Globus pallidus (tissue), 1 donor: ENCODE results near the gene ZKSCAN5.
"Not testable (repeated sequence)": the region's sequence is repeated elsewhere in the genome, so short reads cannot be mapped to it uniquely, and the experiment has no call there.

Experiments
- DNase-seq: peaks from one replicate; pipeline ENCODE4 v3.0.0-alpha.2; 2015; ENCODE audit warnings: low spot score

ZKSCAN5 gene

GRCh38 chr7:99551767-99552463, 47.5 kb downstream of the ZKSCAN5 start, which contains the start of gene FAM200A:
TSS of gene FAM200A (minus strand) at chr7:99552114. CDS start at chr7:99548407, 3,707 bp downstream.
- peak; percentile 90 for DNase-seq

- no peak for DNase-seq
Measured at GRCh38 chr7:99553039-99553438, 48.6 kb downstream of the ZKSCAN5 start.

- no peak for DNase-seq
Measured at GRCh38 chr7:99554939-99555338, 50.5 kb downstream of the ZKSCAN5 start.

DNA sequence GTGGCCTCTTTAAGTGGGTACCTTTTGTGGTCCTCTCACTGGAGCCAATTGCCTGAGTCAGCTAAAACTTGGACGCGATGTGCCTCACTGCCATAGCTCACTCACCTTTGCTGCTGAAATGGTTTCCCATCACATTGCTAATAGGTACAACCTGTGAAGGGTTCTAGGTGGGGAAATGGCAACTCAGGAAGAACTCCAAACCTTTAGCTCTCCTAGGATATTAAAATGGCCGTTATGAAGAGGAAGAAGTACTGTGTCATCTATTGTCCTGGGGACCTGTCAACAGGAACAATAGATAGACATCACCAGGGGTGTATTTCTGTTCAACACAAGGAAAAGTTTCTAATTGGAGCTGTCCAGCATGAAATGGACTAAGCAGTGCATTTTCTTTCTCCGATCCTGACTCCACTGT, 52.7 kb downstream of the ZKSCAN5 start:
- DNase-seq = no peak

DNA sequence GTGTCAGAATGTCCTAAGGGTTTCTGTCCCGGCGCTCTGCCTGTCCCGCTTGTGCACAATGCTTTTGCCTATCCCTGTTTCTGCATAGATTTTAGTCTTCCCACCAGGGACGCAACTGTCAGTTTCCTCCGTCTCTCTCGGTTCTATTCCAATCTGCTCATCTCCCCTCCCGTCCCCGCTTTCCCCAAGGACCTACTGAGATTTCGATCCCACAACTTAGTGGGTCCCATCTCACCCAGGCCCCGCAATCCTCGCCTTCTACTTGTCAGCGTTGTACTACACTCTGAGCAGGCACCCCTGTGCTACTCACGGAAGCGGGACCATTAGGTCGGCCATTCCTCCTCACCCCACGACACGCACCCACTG, 53.5 kb downstream of the ZKSCAN5 start:
- DNase-seq = no peak

DNA sequence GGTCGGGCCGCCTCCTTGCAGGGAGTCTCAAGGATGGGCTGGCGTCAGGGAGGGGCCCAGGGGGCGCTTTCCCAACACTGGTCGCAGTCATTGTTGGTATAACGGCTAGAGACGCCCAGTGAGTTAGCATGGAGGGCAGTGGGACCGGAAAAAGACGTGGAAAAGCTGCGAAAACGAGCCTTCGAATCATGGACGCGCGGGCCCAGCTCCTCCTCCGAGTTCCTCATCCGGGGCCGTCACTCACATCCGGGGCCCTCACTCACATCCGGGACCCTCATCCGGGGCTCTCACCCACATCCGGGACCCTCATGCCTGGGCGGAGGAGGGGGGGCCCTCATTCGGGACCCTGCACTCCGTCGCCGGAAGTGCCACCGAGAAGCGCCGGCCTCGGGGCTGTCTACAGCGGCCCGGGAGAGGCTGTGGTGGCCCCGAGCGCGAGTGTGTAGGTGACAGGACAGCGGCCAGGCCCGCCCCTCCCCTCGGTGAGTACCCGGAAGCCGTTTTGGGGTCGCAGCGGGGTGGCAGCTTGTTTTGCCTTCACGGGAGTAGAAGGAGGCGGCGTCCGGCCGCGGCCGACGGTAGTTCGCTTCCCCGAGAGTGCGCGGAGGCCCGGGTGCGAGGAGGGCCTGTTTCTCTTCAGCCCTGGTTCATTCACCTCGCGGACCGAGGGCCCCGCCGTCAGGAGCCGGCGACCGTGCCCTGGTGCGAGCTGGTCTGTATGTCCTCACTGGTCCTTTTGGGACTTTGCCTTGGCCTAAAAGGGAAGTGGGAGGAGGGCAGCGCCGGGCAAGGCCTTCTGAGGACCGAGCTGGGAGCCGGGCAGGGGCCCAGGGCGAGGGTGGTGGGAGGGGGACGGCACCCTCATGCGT, 54.1 kb downstream of the ZKSCAN5 start, which contains the start of gene ZNF655:
Gene ZNF655, plus strand, starts transcription at position 337 of the 869 bp plus-strand sequence. CDS start 1,918 bp downstream, outside the sequence.
- DNase-seq = peak; percentile 86

- no peak for DNase-seq
Measured at GRCh38 chr7:99559175-99559915, 54.9 kb downstream of the ZKSCAN5 start.

- no peak for DNase-seq
Measured at GRCh38 chr7:99560834-99561736, 56.6 kb downstream of the ZKSCAN5 start.

GRCh38 chr7:99561737-99562051, 57.2 kb downstream of the ZKSCAN5 start:
- no peak for DNase-seq

DNA sequence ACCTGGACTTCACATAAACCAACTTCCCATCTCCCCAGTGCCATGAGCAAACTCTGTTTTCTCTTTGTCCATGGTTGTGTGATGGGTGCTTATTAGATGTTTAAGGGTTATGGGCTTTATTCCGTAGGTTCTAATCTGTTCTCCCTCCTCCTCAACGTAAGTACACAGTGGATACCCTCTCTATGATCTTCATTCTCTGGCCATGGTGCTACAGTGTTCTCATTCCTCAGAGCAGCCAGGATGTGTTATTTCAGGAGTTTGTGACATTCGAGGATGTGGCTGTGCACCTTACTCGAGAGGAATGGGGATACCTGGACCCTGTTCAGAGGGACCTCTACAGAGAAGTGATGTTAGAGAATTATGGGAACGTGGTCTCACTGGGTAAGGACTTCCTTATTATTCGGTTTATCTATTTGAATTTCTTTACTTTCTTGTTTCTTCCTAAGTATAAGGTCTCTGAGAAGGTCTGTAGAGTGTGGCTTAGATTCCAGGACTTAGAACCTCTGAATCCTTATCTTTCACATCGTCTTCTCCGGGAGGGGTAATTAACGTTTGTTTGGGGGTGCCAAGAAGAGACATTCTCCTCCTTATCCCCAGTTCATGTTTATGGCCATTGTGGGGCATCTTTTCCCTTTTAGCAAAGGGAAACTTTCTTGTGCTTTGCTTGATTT, 57.8 kb downstream of the ZKSCAN5 start:
- DNase-seq = no peak

GRCh38 chr7:99562832-99563231, 58.4 kb downstream of the ZKSCAN5 start:
- DNase-seq = no peak

- DNase-seq = no peak
Measured at GRCh38 chr7:99563650-99564049, 59.2 kb downstream of the ZKSCAN5 start.

DNA sequence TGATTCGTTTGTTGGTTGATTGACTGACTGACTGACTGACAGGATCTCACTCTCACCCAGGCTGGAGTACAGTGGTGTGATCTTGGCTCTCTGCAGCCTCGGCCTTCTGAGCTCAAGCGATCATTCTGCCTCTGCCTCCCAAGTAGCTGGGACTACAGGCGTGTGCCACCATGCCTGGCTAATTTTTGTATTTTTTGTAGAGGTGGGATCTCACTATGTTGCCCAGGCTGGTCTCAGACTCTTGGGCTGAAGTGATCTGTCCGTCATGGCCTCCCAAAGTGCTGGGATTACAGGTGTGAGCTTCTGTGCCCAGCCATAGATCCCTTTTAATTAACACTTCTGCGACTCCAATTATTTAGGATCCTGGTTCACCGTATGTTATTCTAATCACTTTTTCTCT, 64.3 kb downstream of the ZKSCAN5 start:
- DNase-seq = not testable (repeated sequence)

GRCh38 chr7:99571768-99572167, 67.3 kb downstream of the ZKSCAN5 start:
- no peak for DNase-seq

DNA sequence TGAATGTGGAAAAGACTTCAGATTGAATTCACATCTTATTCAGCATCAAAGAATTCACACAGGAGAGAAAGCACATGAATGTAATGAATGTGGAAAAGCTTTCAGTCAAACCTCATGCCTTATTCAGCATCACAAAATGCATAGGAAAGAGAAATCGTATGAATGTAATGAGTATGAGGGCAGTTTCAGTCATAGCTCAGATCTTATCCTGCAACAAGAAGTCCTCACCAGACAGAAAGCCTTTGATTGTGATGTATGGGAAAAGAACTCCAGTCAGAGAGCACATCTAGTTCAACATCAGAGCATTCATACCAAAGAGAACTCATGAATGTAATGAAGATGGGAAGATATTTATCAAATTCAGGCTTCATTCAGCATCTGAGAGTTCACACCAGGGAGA, 68.8 kb downstream of the ZKSCAN5 start:
- DNase-seq = no peak

DNA sequence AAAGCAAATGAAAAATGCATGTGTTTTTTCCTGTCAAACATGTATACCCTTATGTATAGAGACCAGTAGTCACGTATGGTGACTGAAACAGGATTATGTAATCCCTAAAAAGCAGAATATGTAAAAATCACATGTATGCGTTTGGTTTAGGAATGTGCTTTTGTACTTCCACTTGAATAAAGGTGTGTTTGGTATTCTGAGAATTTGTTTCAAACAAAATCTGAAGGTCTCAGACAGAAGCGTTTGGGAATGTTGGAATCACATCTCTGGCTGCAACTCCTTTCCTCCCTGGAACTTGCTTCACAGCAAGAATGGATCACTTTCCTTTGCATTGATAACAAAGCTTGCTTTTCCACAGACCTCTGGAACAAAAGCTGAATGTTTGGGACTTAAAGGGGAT, 71.8 kb downstream of the ZKSCAN5 start:
- DNase-seq = no peak

GRCh38 chr7:99579281-99579955, 75.0 kb downstream of the ZKSCAN5 start:
- DNase-seq = peak; percentile 56

DNA sequence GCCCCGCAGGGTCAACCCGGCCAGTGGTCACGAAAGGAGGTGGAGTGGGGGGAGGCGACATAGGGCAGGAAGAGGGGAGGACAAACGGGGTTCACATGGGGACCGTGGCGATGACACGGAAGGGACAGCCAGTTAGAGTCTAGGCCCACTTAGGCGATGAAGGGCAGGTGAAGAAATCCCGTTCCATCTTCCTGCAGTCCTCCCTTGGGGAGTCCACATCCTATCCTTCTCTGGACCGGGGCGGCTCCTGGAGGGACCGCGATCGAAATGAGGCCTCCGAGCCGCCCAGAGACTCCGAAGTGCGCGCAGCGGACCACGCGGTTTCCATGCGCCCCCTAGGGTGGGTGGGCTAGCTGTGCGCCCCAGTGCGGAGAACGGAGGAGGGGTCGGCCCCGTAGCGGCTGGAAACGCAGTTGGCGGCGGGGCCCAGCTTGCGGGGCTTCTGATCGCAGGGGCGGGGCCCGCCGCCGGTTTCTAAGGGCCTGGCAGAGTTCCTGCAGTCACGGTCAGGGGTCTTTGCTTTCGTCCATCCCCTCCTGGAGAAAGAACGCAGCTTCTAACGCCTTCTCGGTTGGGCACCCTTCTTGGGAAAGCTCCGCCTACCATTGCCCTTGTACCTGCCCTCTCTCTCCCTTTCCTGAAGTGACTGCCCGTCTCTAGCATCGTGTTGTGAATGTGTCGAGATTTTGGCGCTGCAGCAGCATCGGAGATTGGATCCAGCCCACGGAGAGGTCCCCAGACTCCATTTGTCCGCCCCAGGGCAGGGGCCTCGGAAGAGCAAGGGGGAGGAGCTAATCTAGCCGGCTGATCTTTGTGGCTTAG, 75.7 kb downstream of the ZKSCAN5 start:
- DNase-seq = peak; percentile 29

DNA sequence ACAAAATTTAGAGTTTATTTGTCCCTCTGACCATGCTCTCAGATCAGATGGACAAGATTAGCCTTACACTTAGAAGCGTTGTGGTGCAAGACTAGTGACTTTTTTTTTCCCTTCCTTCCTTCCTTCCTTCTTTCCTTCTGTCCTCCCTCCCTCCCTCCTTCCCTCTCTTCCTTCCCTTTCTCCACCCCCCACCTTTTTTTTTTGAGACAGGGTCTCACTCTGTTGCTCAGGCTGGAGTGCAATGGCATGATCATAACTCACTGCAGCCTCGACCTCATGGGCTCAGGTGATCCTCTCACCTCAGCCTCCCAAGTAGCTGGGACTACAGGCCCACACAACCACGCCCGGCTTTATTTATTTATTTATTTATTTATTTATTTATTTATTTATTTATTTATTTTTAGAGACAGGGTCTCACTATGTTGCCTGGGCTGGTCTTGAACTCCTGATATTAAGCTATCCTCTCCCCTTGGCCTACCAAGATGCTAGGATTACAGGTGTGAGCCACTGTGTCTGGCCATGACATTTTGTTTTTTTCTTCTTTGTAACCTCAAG, 76.4 kb downstream of the ZKSCAN5 start:
- DNase-seq = not testable (repeated sequence)
